Astrocyte (in vitro differentiated cells and primary cell): ENCODE measurements around the gene CLCN4. TPM values are rescaled to one million over a fixed set of nuclear protein-coding genes. Genes with fewer than 3 reads are reported as not detected.
A peak's percentile ranks its signal among the peaks of the same experiment; 100 is the strongest.

Source experiments
- DNase-seq: peaks from one replicate; pipeline ENCODE4 v3.0.0-alpha.2; 2010; ENCODE audit warnings: low read depth
- FAIRE-seq: peaks from 2 replicates; lab custom pipeline; 2011; peaks lifted over from hg19 to GRCh38; lab: Jason Lieb, UNC
- H2AFZ ChIP-seq: 2 replicates; pipeline ENCODE4 v1.6.0; 2012; ENCODE audit warnings: low read depth, low read length, inconsistent platforms
- H3K27ac ChIP-seq: 2 replicates; pipeline ENCODE4 v1.5.1; 2011; ENCODE audit warnings: low read depth, low read length, inconsistent platforms
- H3K27me3 ChIP-seq: 2 replicates; pipeline ENCODE4 v1.6.0; 2011; ENCODE audit warnings: low read length, inconsistent platforms; ENCODE audit not compliant: insufficient read depth
- H3K36me3 ChIP-seq: 2 replicates; pipeline ENCODE4 v1.5.1; 2011; ENCODE audit warnings: low read length, inconsistent platforms; ENCODE audit not compliant: insufficient read depth
- H3K4me1 ChIP-seq: 2 replicates; pipeline ENCODE4 v1.5.1; 2011; ENCODE audit warnings: low read length, inconsistent platforms; ENCODE audit not compliant: insufficient read depth
- H3K4me2 ChIP-seq: 2 replicates; pipeline ENCODE4 v1.6.0; 2012; ENCODE audit warnings: low read length, inconsistent platforms
- H3K4me3 ChIP-seq: 2 replicates; pipeline ENCODE4 v1.5.1; 2011; ENCODE audit warnings: low read depth, mild to moderate bottlenecking, low read length, inconsistent platforms; ENCODE audit not compliant: insufficient read depth
- H3K79me2 ChIP-seq: 2 replicates; pipeline ENCODE4 v1.6.0; 2012; ENCODE audit warnings: mild to moderate bottlenecking, low read length, inconsistent platforms; ENCODE audit not compliant: insufficient read depth
- H3K9ac ChIP-seq: 2 replicates; pipeline ENCODE4 v1.6.0; 2012; ENCODE audit warnings: mild to moderate bottlenecking, low read length, inconsistent platforms
- H3K9me3 ChIP-seq: 2 replicates; pipeline ENCODE4 v1.5.1; 2012; ENCODE audit warnings: low read depth, mild to moderate bottlenecking, low read length, inconsistent platforms; ENCODE audit not compliant: insufficient read depth
- H4K20me1 ChIP-seq: 2 replicates; pipeline ENCODE4 v1.6.0; 2012; ENCODE audit warnings: low read length, inconsistent platforms; ENCODE audit not compliant: insufficient read depth
- H3K27ac Mint-ChIP-seq: one replicate; pipeline ENCODE4 v1.8.0; 2021; ENCODE audit warnings: mild to moderate bottlenecking, mixed read lengths; ENCODE audit not compliant: unreplicated experiment
- H3K27me3 Mint-ChIP-seq: one replicate; pipeline ENCODE4 v1.8.0; 2021; ENCODE audit warnings: low read depth, mixed read lengths; ENCODE audit not compliant: unreplicated experiment
- H3K36me3 Mint-ChIP-seq: one replicate; pipeline ENCODE4 v1.8.0; 2021; ENCODE audit warnings: low read depth, mixed read lengths; ENCODE audit not compliant: unreplicated experiment
- H3K4me1 Mint-ChIP-seq: one replicate; pipeline ENCODE4 v1.8.0; 2021; ENCODE audit warnings: low read depth, mixed read lengths; ENCODE audit not compliant: unreplicated experiment
- H3K4me3 Mint-ChIP-seq: one replicate; pipeline ENCODE4 v1.8.0; 2021; ENCODE audit warnings: mild to moderate bottlenecking, moderate library complexity, mixed read lengths; ENCODE audit not compliant: unreplicated experiment
- H3K9me3 Mint-ChIP-seq: one replicate; pipeline ENCODE4 v1.8.0; 2021; ENCODE audit warnings: mild to moderate bottlenecking, mixed read lengths; ENCODE audit not compliant: unreplicated experiment
- CTCF ChIP-seq: IDR thresholded peaks from 2 replicates; pipeline ENCODE4 v1.5.1; 2011; ENCODE audit warnings: low read depth, mild to moderate bottlenecking, inconsistent platforms, low read length, moderate library complexity; ENCODE audit not compliant: insufficient read depth
- EZH2 ChIP-seq: IDR thresholded peaks from 2 replicates; pipeline ENCODE4 v1.6.1; 2012; ENCODE audit warnings: mild to moderate bottlenecking, low read length, inconsistent platforms; ENCODE audit not compliant: insufficient read depth
- total RNA-seq: library from RNA; stranded (reverse); gene quantifications from 2 replicates; pipeline ENCODE4 v1.2.1, GENCODE V29; 2021

Gene CLCN4
- total RNA-seq, 1 donor from 2014 or later = 7.2 TPM

- no peak overlapping the region for H3K4me2 ChIP-seq
- H3K9me3 ChIP-seq = no peaks in the 10 kb centered on the region
- peaks cover 6% of the 10 kb centered on the region for H3K4me1 ChIP-seq
- H3K9ac ChIP-seq = no peak overlapping the region
- Mint-ChIP-seq H3K27ac (peak overlapping the region; percentile 75), H3K36me3 (peaks cover 7% of the 10 kb centered on the region), H3K27me3 (no peaks in the 10 kb centered on the region), H3K4me1 (peaks cover 7% of the 10 kb centered on the region), H3K4me3 (no peak overlapping the region), H3K9me3 (no peaks in the 10 kb centered on the region)
- H4K20me1 ChIP-seq = no peaks in the 10 kb centered on the region
- H3K27me3 ChIP-seq = no peaks in the 10 kb centered on the region
- H2AFZ ChIP-seq = no peak overlapping the region
- peak; percentile 100 for TF ChIP-seq CTCF
- TF ChIP-seq EZH2 = no peak
- H3K36me3 ChIP-seq = peaks cover 7% of the 10 kb centered on the region
- no peak overlapping the region for H3K4me3 ChIP-seq
- no peaks in the 10 kb centered on the region for H3K79me2 ChIP-seq
- DNase-seq = peak; percentile 76
- FAIRE-seq = peak; percentile 100
- H3K27ac ChIP-seq = no peak overlapping the region
These were observed 37.3 kb upstream of the CLCN4 start for GRCh38 chrX:10119399-10119990.

- Mint-ChIP-seq H3K27me3 (no peaks in the 10 kb centered on the region), H3K4me3 (no peak overlapping the region), H3K4me1 (peaks cover 7% of the 10 kb centered on the region), H3K27ac (no peak overlapping the region), H3K36me3 (peaks cover 9% of the 10 kb centered on the region), H3K9me3 (no peaks in the 10 kb centered on the region)
- TF ChIP-seq CTCF (no peak), EZH2 (no peak)
- H3K9ac ChIP-seq = no peak overlapping the region
- H3K4me2 ChIP-seq = no peak overlapping the region
- H3K27me3 ChIP-seq = no peaks in the 10 kb centered on the region
- no peaks in the 10 kb centered on the region for H4K20me1 ChIP-seq
- H3K9me3 ChIP-seq = no peaks in the 10 kb centered on the region
- H3K79me2 ChIP-seq = no peaks in the 10 kb centered on the region
- FAIRE-seq (no peak), DNase-seq (no peak)
- H3K36me3 ChIP-seq = peaks cover 7% of the 10 kb centered on the region
- H3K4me1 ChIP-seq = peaks cover 6% of the 10 kb centered on the region
- no peak overlapping the region for H3K4me3 ChIP-seq
- no peak overlapping the region for H3K27ac ChIP-seq
- no peak overlapping the region for H2AFZ ChIP-seq
These were observed 36.4 kb upstream of the CLCN4 start for GRCh38 chrX:10120331-10120730.

- H2AFZ ChIP-seq = no peak overlapping the region
- Mint-ChIP-seq H3K36me3 (peaks cover 9% of the 10 kb centered on the region), H3K9me3 (no peaks in the 10 kb centered on the region), H3K4me3 (no peak overlapping the region), H3K4me1 (peaks cover 7% of the 10 kb centered on the region), H3K27ac (peak overlapping the region; percentile 72), H3K27me3 (no peaks in the 10 kb centered on the region)
- DNase-seq = no peak
- no peak overlapping the region for H3K9ac ChIP-seq
- peaks cover 7% of the 10 kb centered on the region for H3K36me3 ChIP-seq
- no peaks in the 10 kb centered on the region for H3K79me2 ChIP-seq
- FAIRE-seq = no peak
- H3K4me3 ChIP-seq = no peak overlapping the region
- H3K9me3 ChIP-seq = no peaks in the 10 kb centered on the region
- no peaks in the 10 kb centered on the region for H3K27me3 ChIP-seq
- no peak for TF ChIP-seq EZH2
- TF ChIP-seq CTCF = no peak
- H3K4me1 ChIP-seq = peaks cover 6% of the 10 kb centered on the region
- no peaks in the 10 kb centered on the region for H4K20me1 ChIP-seq
- H3K27ac ChIP-seq = no peak overlapping the region
- H3K4me2 ChIP-seq = no peak overlapping the region
These were observed 35.9 kb upstream of the CLCN4 start for GRCh38 chrX:10120828-10121227.
